Left ventricle myocardium inferior (tissue), 1 donor: ENCODE measurements around the gene NCS1. TPM values are rescaled to one million over a fixed set of nuclear protein-coding genes. Genes with fewer than 3 reads are reported as not detected.

ENCODE experiments used
- DNase-seq: peaks from one replicate; pipeline ENCODE4 v3.0.0-alpha.2; 2020
- H3K27ac ChIP-seq: fragments of 200-600 bp; replicated peaks from 2 replicates; pipeline ENCODE4 v1.8.0; 2021
- H3K27me3 ChIP-seq: fragments of 200-600 bp; 2 replicates; pipeline ENCODE4 v1.8.0; 2021; ENCODE audit warnings: low read depth
- H3K36me3 ChIP-seq: fragments of 200-600 bp; 2 replicates; pipeline ENCODE4 v1.8.0; 2021
- H3K4me1 ChIP-seq: fragments of 200-600 bp; 2 replicates; pipeline ENCODE4 v1.8.0; 2021
- H3K4me3 ChIP-seq: fragments of 200-600 bp; 2 replicates; pipeline ENCODE4 v1.8.0; 2021; ENCODE audit warnings: mild to moderate bottlenecking, moderate library complexity
- H3K9me3 ChIP-seq: fragments of 200-600 bp; replicated peaks from 2 replicates; pipeline ENCODE4 v1.8.0; 2021
- intact Hi-C: fragments of 100-400 bp; cut with micrococcal nuclease; formaldehyde crosslinking; loops from one replicate; pipeline ENCODE4 v1.11.0; 2022
- total RNA-seq: library from RNA; stranded (reverse); fragmentation: NEBNext Ultra II Directional; extraction: Animal tissue kit (Norgen Biotek cat#: 25700); gene quantifications from one replicate; pipeline ENCODE4 v1.2.1, GENCODE V29; 2021
- TF ChIP-seq, protein P1 (sequence below): fragments of 200-600 bp; IDR thresholded peaks from 2 replicates; pipeline ENCODE4 v1.8.0; 2021; ENCODE audit warnings: antibody characterized with exemption, mild to moderate bottlenecking, borderline replicate concordance
- donor health status: DM: no; HTN: yes; CAD: no; lungs with severe emphysema.

Gene NCS1
- total RNA-seq, 1 donor from 2014 or later: 6.1 TPM

DNA sequence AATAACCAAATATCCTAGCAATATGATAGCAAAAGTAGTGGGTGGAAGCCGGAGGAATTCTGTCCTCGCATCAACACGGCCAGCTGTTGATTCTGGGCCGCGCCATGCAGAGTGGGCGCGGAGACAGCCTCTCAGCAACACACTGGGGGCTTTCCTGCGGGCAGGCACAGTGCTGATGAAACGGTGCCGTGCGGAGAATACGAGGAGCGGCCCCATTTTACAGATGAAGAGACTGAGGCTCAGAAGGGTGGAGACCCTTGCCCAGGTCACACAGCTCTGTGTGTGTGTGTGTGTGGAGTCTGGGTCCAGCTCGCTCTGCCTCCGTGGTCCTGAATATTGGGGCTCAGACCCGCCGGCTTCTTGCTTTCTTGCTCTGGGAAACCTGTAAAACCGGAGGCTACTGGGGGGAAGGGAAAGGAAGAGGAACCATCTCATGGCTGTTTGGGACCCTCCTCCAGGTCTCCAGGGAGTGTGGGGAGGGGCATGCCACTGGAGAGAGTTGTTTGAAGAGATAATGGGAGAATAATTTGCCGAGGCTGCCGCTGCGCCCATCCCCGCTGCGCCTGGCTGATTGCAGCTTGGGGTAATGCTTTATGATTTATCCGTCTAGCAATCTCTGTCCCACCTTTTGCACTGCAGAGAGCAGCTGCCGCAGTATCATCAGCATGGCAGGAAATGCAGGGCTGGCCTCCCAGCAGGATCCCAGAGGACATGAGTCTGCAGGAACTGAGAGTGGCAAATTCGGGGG, 36.6 kb downstream of the NCS1 start:
- Histone ChIP-seq H3K4me3 (no peak overlapping the region), H3K9me3 (no peaks in the 10 kb centered on the region), H3K27me3 (peaks cover 14% of the 10 kb centered on the region), H3K36me3 (no peaks in the 10 kb centered on the region), H3K27ac (no peak overlapping the region), H3K4me1 (no peaks in the 10 kb centered on the region)
- DNase-seq: no peak
- intact Hi-C loops: no loop called here
- TF ChIP-seq, protein P1, sequence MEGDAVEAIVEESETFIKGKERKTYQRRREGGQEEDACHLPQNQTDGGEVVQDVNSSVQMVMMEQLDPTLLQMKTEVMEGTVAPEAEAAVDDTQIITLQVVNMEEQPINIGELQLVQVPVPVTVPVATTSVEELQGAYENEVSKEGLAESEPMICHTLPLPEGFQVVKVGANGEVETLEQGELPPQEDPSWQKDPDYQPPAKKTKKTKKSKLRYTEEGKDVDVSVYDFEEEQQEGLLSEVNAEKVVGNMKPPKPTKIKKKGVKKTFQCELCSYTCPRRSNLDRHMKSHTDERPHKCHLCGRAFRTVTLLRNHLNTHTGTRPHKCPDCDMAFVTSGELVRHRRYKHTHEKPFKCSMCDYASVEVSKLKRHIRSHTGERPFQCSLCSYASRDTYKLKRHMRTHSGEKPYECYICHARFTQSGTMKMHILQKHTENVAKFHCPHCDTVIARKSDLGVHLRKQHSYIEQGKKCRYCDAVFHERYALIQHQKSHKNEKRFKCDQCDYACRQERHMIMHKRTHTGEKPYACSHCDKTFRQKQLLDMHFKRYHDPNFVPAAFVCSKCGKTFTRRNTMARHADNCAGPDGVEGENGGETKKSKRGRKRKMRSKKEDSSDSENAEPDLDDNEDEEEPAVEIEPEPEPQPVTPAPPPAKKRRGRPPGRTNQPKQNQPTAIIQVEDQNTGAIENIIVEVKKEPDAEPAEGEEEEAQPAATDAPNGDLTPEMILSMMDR: no peak

DNA sequence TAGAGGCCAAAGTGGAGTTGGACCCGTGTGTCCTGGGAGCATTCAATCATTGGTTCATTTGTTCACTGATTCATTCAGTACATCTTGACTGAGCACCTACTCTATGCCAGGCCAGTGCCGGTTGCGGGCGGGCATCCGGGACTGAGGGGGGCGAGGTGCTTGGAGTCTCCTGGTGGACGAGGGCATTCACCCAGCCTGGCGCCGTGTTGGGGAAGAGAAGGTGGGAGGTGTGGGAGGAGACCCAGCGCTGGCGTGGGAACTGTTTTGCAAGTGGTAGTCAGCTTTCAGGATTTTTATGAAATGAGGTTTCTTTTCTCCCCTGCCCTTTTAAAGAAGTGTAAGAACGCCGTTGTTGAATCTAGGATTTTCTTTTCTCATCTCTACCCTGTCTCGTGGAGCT, 37.2 kb downstream of the NCS1 start:
- intact Hi-C loops: no loop called here
- no peak overlapping the region for H3K27ac ChIP-seq
- H3K27me3 ChIP-seq: peaks cover 14% of the 10 kb centered on the region
- H3K36me3 ChIP-seq: no peaks in the 10 kb centered on the region
- DNase-seq: no peak
- TF ChIP-seq, protein P1: no peak
- H3K9me3 ChIP-seq: no peaks in the 10 kb centered on the region
- no peak overlapping the region for H3K4me3 ChIP-seq
- H3K4me1 ChIP-seq: no peaks in the 10 kb centered on the region

DNA sequence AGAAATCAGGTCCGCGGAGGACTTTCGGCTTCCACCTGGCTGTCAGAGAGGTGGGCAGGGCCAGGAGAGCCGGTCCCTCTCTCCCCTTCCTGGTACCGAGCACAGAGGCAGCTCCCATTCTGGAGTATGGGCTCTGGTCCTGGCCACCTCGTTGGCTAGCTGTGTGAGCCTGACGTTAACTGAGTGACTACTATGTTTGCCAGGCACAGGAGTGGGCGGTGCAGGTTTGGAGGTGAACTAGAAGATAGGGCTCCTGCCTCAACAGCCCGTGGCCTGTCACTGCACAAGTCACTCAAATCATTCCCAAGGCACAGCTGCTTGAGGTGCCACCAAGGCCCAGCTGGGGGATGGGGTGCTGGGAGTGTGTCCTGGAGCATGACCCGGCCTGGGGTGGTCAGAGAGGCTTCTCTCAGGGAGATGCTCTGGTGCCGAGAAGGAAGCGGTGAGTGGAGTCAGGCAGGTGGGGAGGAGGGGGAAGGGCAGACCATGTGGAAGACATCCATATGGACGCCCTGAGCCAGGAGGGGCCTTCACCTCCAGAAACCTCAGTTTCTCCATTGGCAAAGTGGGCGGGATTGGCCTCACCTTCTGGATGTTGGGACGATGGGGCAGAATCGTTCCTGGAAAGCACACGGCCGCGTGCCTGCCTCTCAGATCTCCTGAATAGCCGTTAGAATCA, 39.5 kb downstream of the NCS1 start:
- DNase-seq: no peak
- no peak overlapping the region for H3K27ac ChIP-seq
- intact Hi-C loops: no loop called here
- TF ChIP-seq, protein P1: no peak
- H3K27me3 ChIP-seq: peaks cover 14% of the 10 kb centered on the region
- no peaks in the 10 kb centered on the region for H3K9me3 ChIP-seq
- H3K36me3 ChIP-seq: no peaks in the 10 kb centered on the region
- no peak overlapping the region for H3K4me3 ChIP-seq
- no peaks in the 10 kb centered on the region for H3K4me1 ChIP-seq

DNA sequence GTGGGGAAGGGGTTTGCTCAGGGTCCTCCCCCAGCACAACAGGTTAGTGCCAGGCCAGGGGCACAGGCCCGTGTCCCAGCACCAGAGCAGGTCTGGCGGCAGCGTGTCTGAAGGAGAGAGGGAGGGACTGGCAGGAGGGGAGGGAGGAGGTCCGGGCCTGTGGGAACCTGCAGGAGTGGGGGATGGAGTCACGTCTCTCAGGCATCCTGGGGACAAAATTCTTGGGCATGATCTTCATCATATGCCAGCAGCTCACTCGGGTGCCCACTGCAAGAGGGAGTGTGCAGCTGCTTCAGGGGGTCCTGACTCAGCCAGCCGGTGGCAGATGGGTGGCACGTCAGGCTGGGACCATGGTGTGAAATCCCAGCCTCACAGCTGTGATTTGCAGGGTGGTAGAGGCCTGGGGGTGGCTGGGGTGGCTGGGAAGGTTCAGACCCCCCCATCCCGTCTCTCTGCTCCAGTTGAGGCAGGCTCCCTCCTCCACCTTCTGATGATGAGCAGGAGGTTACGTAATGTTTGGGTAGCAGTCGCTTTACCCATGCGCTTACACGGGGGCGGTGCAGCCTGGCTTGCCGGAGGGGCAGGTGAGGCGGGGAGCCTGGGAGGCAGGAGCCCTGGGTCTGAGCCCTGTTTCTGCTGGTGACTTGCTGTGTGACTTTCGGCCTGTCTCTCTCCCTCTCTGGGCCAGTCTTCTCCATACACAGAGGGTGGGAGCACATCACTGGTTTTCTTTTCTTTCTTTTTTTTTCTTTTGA, 40.5 kb downstream of the NCS1 start:
- H3K27ac ChIP-seq: no peak overlapping the region

More for the DNA sequence above, 40.5 kb downstream of the NCS1 start:
- Histone ChIP-seq H3K36me3 (no peaks in the 10 kb centered on the region), H3K27me3 (peaks cover 14% of the 10 kb centered on the region), H3K4me3 (no peak overlapping the region), H3K4me1 (no peaks in the 10 kb centered on the region), H3K9me3 (no peaks in the 10 kb centered on the region)
- DNase-seq: no peak
- TF ChIP-seq, protein P1: no peak
- intact Hi-C loops: no loop called here
